Omental fat pad (tissue), 4 donors: ENCODE data around the gene TIMM44. TPM values are rescaled to one million over a fixed set of nuclear protein-coding genes. Genes with fewer than 3 reads are reported as not detected.
"Not testable (repeated sequence)": the region's sequence is repeated elsewhere in the genome, so short reads cannot be mapped to it uniquely, and the experiment has no call there.

Source experiments
- ATAC-seq: fragments of 150-250 bp; one replicate; pipeline ENCODE4 v1.9.1; 2016; ENCODE audit warnings: mild to moderate bottlenecking, moderate library complexity; ENCODE audit not compliant: low FRiP score
- DNase-seq: peaks from one replicate; pipeline ENCODE4 v3.0.0-alpha.2; 2019; ENCODE audit warnings: low spot score
- CTCF ChIP-seq, 3 donors: fragments of 450-650 bp; IDR thresholded peaks; one replicate each; pipeline ENCODE4 v1.5.1; 2016 to 2017; ENCODE audit warnings: antibody characterized with exemption in 3 of 3, mild to moderate bottlenecking in 3 of 3, moderate library complexity in 2 of 3
- total RNA-seq, 4 donors: library from RNA; depleted of rRNA; stranded (reverse); fragments of >200 nt; gene quantifications; one replicate each; pipeline ENCODE4 v1.1.0, GENCODE V29; 2016

The TIMM44 gene
- total RNA-seq, 4 donors from 2014 or later: 44.3 to 53.3 (median 47.6) TPM

GRCh38 chr19:7933828-7934725, 9.4 kb downstream of the TIMM44 start:
- ATAC-seq: no peak
- TF ChIP-seq CTCF (IDR thresholded peaks at IDR 0.05): no peak
- no peak for DNase-seq

- no peak for DNase-seq
- ATAC-seq: no peak
Observed at GRCh38 chr19:7933411-7933810, 10.1 kb downstream of the TIMM44 start.

GRCh38 chr19:7932930-7933300, 10.6 kb downstream of the TIMM44 start:
- DNase-seq: no peak
- no peak for ATAC-seq
- no peak for TF ChIP-seq CTCF (IDR thresholded peaks at IDR 0.05)

More at GRCh38 chr19:7933411-7933810, 10.1 kb downstream of the TIMM44 start:
- no peak for TF ChIP-seq CTCF (IDR thresholded peaks at IDR 0.05)

- no peak for ATAC-seq
- DNase-seq: no peak
- TF ChIP-seq CTCF (IDR thresholded peaks at IDR 0.05): no peak
Observed at GRCh38 chr19:7932276-7932929, 11.1 kb downstream of the TIMM44 start.

- no peak for DNase-seq
- no peak for TF ChIP-seq CTCF (IDR thresholded peaks at IDR 0.05)
- no peak for ATAC-seq
Observed at GRCh38 chr19:7931221-7932061, 12.0 kb downstream of the TIMM44 start.

- ATAC-seq: no peak
- DNase-seq: no peak
- TF ChIP-seq CTCF (IDR thresholded peaks at IDR 0.05): no peak
Observed at GRCh38 chr19:7930765-7931164, 12.7 kb downstream of the TIMM44 start.

GRCh38 chr19:7930030-7930429, 13.4 kb downstream of the TIMM44 start:
- DNase-seq, ATAC-seq: not testable (repeated sequence)
